Uterus (tissue), 4 donors: ENCODE data around the gene SH3GL2. TPM values are rescaled to one million over a fixed set of nuclear protein-coding genes. Genes with fewer than 3 reads are reported as not detected.

Source experiments
- DNase-seq, 2 donors: peaks; one replicate each; pipeline ENCODE4 v3.0.0-alpha.2; 2019 to 2020
- H3K27ac ChIP-seq, 2 donors: fragments of 200-600 bp; sonication (generic); 1 replicate in 1 of 2; 2 replicates in 1 of 2; pipeline ENCODE4 v1.5.1; 2016 to 2018
- H3K27me3 ChIP-seq, 2 donors: fragments of 200-600 bp; sonication (generic); one replicate each; pipeline ENCODE4 v1.5.1; 2018 to 2019; ENCODE audit warnings: control low read depth in 1 of 2
- H3K36me3 ChIP-seq, 2 donors: fragments of 200-600 bp; sonication (generic); one replicate each; pipeline ENCODE4 v1.5.1; 2019; ENCODE audit warnings: control low read depth in 1 of 2
- H3K4me1 ChIP-seq, 2 donors: fragments of 200-600 bp; sonication (generic); one replicate each; pipeline ENCODE4 v1.5.1; 2018 to 2019; ENCODE audit warnings: control low read depth in 1 of 2
- H3K4me3 ChIP-seq, 2 donors: fragments of 200-600 bp; sonication (generic); 1 replicate in 1 of 2; 2 replicates in 1 of 2; pipeline ENCODE4 v1.5.1; 2018 to 2019; ENCODE audit warnings: mild to moderate bottlenecking in 1 of 2
- H3K9me3 ChIP-seq, 2 donors: fragments of 200-600 bp; sonication (generic); one replicate each; pipeline ENCODE4 v1.5.1; 2019; ENCODE audit warnings: control low read depth in 1 of 2
- CTCF ChIP-seq, 4 experiments: fragments of 200-600 bp in 2 of 4; fragments of 450-650 bp in 2 of 4; sonication (generic) in 2 of 4; IDR thresholded peaks; one replicate each; pipeline ENCODE4 v1.5.1; 2016 to 2019; ENCODE audit warnings: antibody characterized with exemption in 4 of 4, mild to moderate bottlenecking in 2 of 4, moderate library complexity in 1 of 4
- POLR2A ChIP-seq, 2 donors: fragments of 450-650 bp; IDR thresholded peaks; one replicate each; pipeline ENCODE4 v1.6.1; 2016; ENCODE audit warnings: antibody characterized with exemption in 2 of 2, mild to moderate bottlenecking in 1 of 2, moderate library complexity in 1 of 2
- intact Hi-C: fragments of 100-400 bp; cut with DNase I; formaldehyde crosslinking; loops from one replicate; pipeline ENCODE4 v1.15.1; 2023; ENCODE audit warnings: low total_unique reads
- total RNA-seq, 4 donors: library from RNA; depleted of rRNA in 3 of 4; stranded (reverse); fragments of >200 nt in 3 of 4; gene quantifications; one replicate each; pipeline versions ENCODE4 v1.1.0 to v1.2.4, GENCODE V29; 2014 to 2023
- donor health status: DM: yes; HTN: yes; CAD: no.

The SH3GL2 gene
- total RNA-seq, 4 donors from 2014 or later, result 2.4 to 7.0 (median 2.4) TPM; not detected in 1

- Histone ChIP-seq H3K4me3 (no peak overlapping the region), H3K4me1 (no peaks in the 10 kb centered on the region), H3K9me3 (no peaks in the 10 kb centered on the region), H3K27me3 (no peaks in the 10 kb centered on the region), H3K27ac (no peak overlapping the region), H3K36me3 (no peaks in the 10 kb centered on the region)
- intact Hi-C loops, result no loop called here
- no peak for DNase-seq
- TF ChIP-seq CTCF (IDR thresholded peaks at IDR 0.05) (no peak), POLR2A (IDR thresholded peaks at IDR 0.05) (no peak)
Observed at GRCh38 chr9:17574342-17574741, 4.5 kb upstream of the SH3GL2 start.

- no peaks in the 10 kb centered on the region for H3K36me3 ChIP-seq
- intact Hi-C loops, result no loop called here
- peaks cover 0 to 9% of the 10 kb centered on the region in 2 donors for H3K27me3 ChIP-seq
- TF ChIP-seq POLR2A (IDR thresholded peaks at IDR 0.05) (no peak), CTCF (IDR thresholded peaks at IDR 0.05) (no peak)
- peak overlapping the region; percentile 8 to 42 for H3K4me3 ChIP-seq
- no peak overlapping the region for H3K27ac ChIP-seq
- H3K9me3 ChIP-seq, result no peaks in the 10 kb centered on the region
- H3K4me1 ChIP-seq, result no peaks in the 10 kb centered on the region
- no peak for DNase-seq
Observed at GRCh38 chr9:17578577-17578910, 322 bp upstream of the SH3GL2 start.

- Histone ChIP-seq H3K9me3 (no peaks in the 10 kb centered on the region), H3K27ac (no peak overlapping the region), H3K4me3 (no peak overlapping the region), H3K36me3 (no peaks in the 10 kb centered on the region), H3K27me3 (peaks cover 0 to 9% of the 10 kb centered on the region in 2 donors), H3K4me1 (no peaks in the 10 kb centered on the region)
- TF ChIP-seq CTCF (IDR thresholded peaks at IDR 0.05) (no peak), POLR2A (IDR thresholded peaks at IDR 0.05) (no peak)
- DNase-seq, result no peak
- intact Hi-C loops, result no loop called here
Observed at GRCh38 chr9:17580119-17580518, 1.3 kb downstream of the SH3GL2 start.

GRCh38 chr9:17587113-17587512, 8.2 kb downstream of the SH3GL2 start:
- Histone ChIP-seq H3K9me3 (no peaks in the 10 kb centered on the region), H3K27ac (no peak overlapping the region), H3K4me3 (no peak overlapping the region), H3K27me3 (no peaks in the 10 kb centered on the region), H3K4me1 (no peaks in the 10 kb centered on the region), H3K36me3 (no peaks in the 10 kb centered on the region)
- DNase-seq, result no peak
- intact Hi-C loops, result no loop called here
- no peak for TF ChIP-seq CTCF (IDR thresholded peaks at IDR 0.05)
- no peak for TF ChIP-seq POLR2A (IDR thresholded peaks at IDR 0.05)

GRCh38 chr9:17588395-17588794, 9.5 kb downstream of the SH3GL2 start:
- no peak for DNase-seq
- TF ChIP-seq POLR2A (IDR thresholded peaks at IDR 0.05) (no peak), CTCF (IDR thresholded peaks at IDR 0.05) (no peak)
- H3K36me3 ChIP-seq, result no peaks in the 10 kb centered on the region
- no peaks in the 10 kb centered on the region for H3K4me1 ChIP-seq
- intact Hi-C loops, result no loop called here
- H3K27me3 ChIP-seq, result no peaks in the 10 kb centered on the region
- H3K27ac ChIP-seq, result no peak overlapping the region
- no peaks in the 10 kb centered on the region for H3K9me3 ChIP-seq
- H3K4me3 ChIP-seq, result no peak overlapping the region
